GM13977 (cell line): Measurements from ENCODE around the gene UNC13B.
A peak's percentile ranks its signal among the peaks of the same experiment; 100 is the strongest.
"Not testable (repeated sequence)": the region's sequence is repeated elsewhere in the genome, so short reads cannot be mapped to it uniquely, and the experiment has no call there.

Source experiments
- DNase-seq: peaks from one replicate; pipeline ENCODE4 v3.0.0; 2012; ENCODE audit warnings: low spot score
- in situ Hi-C: fragments of 300-500 bp; cut with MboI; formaldehyde crosslinking; loops from one replicate; pipeline ENCODE4 v1.12.0; 2022; ENCODE audit warnings: low sequenced_read_pairs, low pct_unique_long_range_greater_than_20kb, mixed read lengths, inconsistent platforms; ENCODE audit not compliant: unreplicated experiment
- TF ChIP-seq, protein P1 (sequence below): IDR thresholded peaks from 2 replicates; pipeline ENCODE4 v1.5.1; 2012; ENCODE audit warnings: mild to moderate bottlenecking, control low read depth; ENCODE audit not compliant: insufficient read depth; ENCODE audit errors: extremely low read depth, missing control alignments

Gene UNC13B

DNA sequence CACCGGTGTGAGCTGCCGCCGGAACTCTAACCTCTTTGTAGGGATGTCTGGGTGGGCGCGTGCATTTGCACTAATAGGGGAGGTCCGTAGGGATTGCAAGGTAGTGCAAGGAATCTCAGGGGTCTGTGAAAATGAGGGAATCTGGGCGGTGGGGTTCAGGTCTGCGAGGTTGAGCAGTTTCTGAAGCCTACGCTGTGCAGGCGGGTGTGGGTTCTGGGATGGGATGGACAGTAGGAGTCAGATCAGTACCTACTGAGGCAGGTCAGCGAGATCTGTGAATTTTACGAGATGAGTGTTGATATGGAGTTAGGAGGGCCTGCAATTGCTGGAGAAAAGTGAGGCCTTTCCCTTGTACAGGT is 45.3 kb upstream of the UNC13B start:
- DNase-seq: no peak
- TF ChIP-seq, protein P1, sequence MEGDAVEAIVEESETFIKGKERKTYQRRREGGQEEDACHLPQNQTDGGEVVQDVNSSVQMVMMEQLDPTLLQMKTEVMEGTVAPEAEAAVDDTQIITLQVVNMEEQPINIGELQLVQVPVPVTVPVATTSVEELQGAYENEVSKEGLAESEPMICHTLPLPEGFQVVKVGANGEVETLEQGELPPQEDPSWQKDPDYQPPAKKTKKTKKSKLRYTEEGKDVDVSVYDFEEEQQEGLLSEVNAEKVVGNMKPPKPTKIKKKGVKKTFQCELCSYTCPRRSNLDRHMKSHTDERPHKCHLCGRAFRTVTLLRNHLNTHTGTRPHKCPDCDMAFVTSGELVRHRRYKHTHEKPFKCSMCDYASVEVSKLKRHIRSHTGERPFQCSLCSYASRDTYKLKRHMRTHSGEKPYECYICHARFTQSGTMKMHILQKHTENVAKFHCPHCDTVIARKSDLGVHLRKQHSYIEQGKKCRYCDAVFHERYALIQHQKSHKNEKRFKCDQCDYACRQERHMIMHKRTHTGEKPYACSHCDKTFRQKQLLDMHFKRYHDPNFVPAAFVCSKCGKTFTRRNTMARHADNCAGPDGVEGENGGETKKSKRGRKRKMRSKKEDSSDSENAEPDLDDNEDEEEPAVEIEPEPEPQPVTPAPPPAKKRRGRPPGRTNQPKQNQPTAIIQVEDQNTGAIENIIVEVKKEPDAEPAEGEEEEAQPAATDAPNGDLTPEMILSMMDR: no peak
- in situ Hi-C loops: no loop called here

DNA sequence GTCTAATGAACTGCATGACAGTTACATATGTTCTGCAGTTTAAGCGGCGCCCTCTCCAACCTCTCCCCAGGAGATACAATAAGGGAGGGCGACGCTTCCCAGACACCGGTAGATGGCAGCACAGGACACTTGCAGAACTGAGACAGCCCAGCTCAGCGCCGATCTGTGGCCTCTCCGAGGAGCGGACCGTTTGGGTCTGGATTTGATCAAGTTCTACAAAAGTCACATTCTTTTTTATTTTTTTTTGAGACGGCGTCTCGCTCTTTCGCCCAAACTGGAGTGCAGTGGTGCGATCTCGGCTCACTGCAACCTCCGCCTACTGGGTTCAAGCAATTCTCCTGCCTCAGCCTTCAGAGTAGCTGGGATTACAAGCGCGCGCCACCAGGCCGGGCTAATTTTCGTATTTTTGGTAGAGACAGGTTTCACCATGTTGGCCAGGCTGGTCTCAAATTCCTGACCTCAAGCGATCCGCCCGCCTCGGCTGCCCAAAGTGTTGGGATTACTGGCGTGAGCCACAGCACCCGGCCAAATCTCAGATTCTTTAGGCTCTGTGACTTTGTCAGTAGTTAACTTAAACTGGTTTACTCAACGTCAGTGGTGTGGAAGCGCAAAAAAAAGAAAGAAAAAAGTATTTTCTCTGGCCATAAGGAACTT is 44.8 kb upstream of the UNC13B start:
- DNase-seq: peak; percentile 82
- TF ChIP-seq, protein P1: peak; percentile 96
- in situ Hi-C loops: no loop called here

DNA sequence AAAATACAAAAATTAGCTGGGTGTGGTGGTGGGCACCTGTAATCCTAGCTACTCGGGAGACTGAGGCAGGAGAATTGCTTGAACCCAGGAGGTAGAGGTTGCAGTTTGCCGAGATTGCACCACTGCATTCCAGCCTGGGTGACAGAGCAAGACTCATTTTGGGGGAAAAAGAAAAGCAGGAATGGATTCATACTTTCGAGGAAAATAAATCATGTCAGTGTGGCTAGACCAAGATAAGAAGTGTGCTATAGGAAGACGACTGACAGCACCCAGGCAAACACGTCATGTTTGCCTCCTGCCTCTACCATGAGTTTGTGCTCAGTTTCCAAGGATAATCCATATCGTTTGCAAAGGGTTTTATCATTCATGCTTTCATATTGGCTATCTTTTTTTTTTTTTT is 26.9 kb upstream of the UNC13B start:
- TF ChIP-seq, protein P1: no peak
- in situ Hi-C loops: no loop called here
- DNase-seq: no peak

DNA sequence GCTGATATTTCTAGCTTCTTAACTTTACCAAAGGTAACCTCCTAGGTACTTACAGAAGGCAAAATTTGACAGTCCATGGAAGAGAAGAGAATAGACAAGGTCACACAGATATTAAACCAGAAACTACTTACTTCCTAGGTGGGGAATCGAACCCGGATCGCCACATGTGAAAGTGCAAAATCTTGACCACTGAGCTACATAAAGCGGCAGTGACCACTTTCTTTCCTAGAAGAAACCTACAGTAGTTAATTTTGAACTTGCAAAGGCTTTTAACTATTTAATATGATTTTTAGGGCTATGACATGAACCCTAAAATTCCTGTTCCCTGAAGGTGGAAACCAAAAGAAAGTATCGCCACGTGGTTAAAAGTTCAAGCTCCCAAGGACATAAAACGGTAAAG is 25.8 kb upstream of the UNC13B start:
- TF ChIP-seq, protein P1: no peak
- in situ Hi-C loops: no loop called here
- no peak for DNase-seq

DNA sequence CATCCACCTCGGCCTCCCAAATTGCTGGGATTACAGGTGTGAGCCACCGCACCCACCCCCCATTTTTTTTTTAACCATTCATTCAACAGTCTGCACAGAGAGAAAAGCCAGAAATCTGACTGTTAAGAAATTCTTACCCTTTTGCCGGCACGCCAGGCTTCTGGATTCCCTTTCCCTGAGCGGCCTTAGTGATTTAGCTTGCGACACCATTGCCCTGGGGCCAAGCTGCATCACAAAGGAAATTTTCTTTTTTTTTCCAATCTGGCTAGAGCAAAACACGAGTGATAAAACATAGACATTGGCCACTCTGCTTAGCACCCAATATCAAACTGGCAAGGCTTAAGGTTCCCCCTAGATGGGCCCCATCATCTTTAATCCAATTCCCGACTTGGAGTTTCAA is 24.9 kb upstream of the UNC13B start:
- in situ Hi-C loops: no loop called here
- TF ChIP-seq, protein P1: no peak
- no peak for DNase-seq

DNA sequence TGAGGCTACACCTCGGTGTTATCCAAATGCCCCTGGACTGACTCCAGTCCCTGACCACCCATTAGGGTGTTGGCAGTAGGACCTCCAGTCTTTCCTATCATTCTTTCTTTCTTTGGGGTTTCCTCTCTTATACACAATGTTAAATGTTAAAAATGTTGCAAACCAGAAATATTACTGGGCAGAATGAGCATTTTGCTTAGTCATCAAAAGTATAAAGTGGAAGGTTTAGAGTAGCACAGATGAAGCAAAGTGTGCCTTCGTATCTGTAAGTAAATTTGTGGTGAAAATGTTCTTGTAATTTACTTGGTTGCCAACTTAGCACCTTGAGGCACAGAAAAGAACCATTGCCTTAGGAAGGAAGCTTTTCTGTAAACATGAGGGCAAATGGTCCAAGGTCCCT is 21.7 kb upstream of the UNC13B start:
- no peak for DNase-seq
- in situ Hi-C loops: no loop called here
- TF ChIP-seq, protein P1: no peak

DNA sequence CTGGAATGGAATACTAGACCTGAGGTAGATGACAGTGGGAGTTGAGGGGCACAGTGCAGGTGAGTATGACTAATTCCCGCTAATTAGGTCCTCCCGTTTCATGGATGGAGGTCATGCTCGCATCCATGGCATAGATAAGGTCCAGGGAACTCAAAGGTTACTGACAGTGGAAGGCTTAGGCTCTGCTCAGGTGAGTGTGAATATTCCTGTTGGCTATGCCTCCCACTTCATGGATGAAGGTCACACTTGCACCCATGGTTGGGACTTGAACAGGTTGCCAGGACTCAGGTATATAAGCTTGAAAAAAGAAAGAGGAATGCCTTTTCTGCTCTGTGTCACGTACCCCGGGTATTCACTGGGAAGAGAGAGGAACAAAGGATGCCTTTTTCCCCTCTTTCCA is 19.8 kb upstream of the UNC13B start:
- TF ChIP-seq, protein P1: no peak
- in situ Hi-C loops: no loop called here
- no peak for DNase-seq

DNA sequence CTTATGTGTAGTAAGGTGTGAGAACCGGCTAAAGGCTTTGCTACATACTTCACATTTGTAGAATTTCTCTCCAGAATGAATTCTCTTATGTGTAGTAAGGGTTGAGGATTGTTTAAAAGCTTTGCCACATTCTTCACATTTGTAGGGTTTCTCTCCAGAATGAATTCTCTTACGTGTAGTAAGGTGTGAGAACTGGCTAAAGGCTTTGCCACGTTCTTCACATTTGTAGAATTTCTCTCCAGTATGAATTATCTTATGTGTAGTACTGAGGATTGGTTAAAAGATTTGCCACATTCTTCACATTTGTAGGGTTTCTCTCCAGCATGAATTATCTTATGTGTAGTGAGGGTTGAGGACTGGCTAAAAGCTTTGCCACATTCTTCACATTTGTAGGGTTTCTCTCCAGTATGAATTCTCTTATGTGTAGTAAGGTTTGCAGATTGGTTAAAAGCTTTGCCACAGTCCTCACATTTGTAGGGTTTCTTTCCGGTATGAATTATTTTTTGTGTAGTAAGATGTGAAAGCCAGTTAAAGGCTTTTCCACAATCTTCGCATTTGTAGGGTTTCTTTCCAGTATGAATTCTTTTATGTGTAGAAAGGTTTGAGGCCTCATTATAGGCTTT is 13.8 kb upstream of the UNC13B start:
- in situ Hi-C loops, DNase-seq: not testable (repeated sequence)
